Activated CD8-positive, alpha-beta T cell treated with anti-CD3 and anti-CD28 coated beads, Interleukin-2, amount 10 ng/mL, durations not matched to agents 7 days and 5 days (primary cell): ENCODE data around the gene NEK11. TPM values are rescaled to one million over a fixed set of nuclear protein-coding genes. Genes with fewer than 3 reads are reported as not detected.
"Not testable (repeated sequence)": the region's sequence is repeated elsewhere in the genome, so short reads cannot be mapped to it uniquely, and the experiment has no call there.

ENCODE experiments used
- ATAC-seq: fragments of 150-1000 bp; cut with Tn5 transposase; one replicate; pipeline ENCODE4 v1.10.0; 2021; ENCODE audit warnings: moderate library complexity
- CTCF ChIA-PET: fragments of 350-600 bp; sonication (Branson Sonifier 250); formaldehyde crosslinking; loops from one replicate; lab custom pipeline; 2021; ENCODE audit warnings: antibody characterized with exemption; lab: Charles Lee
- POLR2A ChIA-PET: fragments of 350-600 bp; sonication (Branson Sonifier 250); formaldehyde crosslinking; loops from one replicate; lab custom pipeline; 2021; ENCODE audit warnings: antibody characterized with exemption; lab: Charles Lee
- DNase-seq: peaks from one replicate; pipeline ENCODE4 v3.0.0-alpha.2; 2020
- H3K27ac Mint-ChIP-seq: one replicate; pipeline ENCODE4 v1.8.0; 2021; ENCODE audit warnings: mild to moderate bottlenecking, mixed read lengths
- H3K27me3 Mint-ChIP-seq: one replicate; pipeline ENCODE4 v1.8.0; 2021; ENCODE audit warnings: low read depth, mixed read lengths
- H3K36me3 Mint-ChIP-seq: one replicate; pipeline ENCODE4 v1.8.0; 2021; ENCODE audit warnings: low read depth, mixed read lengths
- H3K4me1 Mint-ChIP-seq: one replicate; pipeline ENCODE4 v1.8.0; 2021; ENCODE audit warnings: low read depth, mixed read lengths
- H3K4me3 Mint-ChIP-seq: one replicate; pipeline ENCODE4 v1.8.0; 2021; ENCODE audit warnings: mild to moderate bottlenecking, mixed read lengths
- H3K9me3 Mint-ChIP-seq: one replicate; pipeline ENCODE4 v1.8.0; 2022; ENCODE audit warnings: mixed read lengths; ENCODE audit not compliant: insufficient read depth
- total RNA-seq, 2 experiments: library from RNA; stranded (reverse); gene quantifications; one replicate each; pipeline ENCODE4 v1.2.3, GENCODE V29; 2021

Gene NEK11
- total RNA-seq, 2 experiments from 2014 or later: 0.58 to 1.7 TPM

GRCh38 chr3:131324923-131325322 lies 298.2 kb downstream of the NEK11 start:
- H3K27ac Mint-ChIP-seq: no peak overlapping the region
- POLR2A ChIA-PET: no interaction called here
- H3K27me3 Mint-ChIP-seq: peaks cover 19% of the 10 kb centered on the region
- no peak overlapping the region for H3K4me3 Mint-ChIP-seq
- H3K4me1 Mint-ChIP-seq: no peaks in the 10 kb centered on the region
- CTCF ChIA-PET: no interaction called here
- H3K9me3 Mint-ChIP-seq: no peaks in the 10 kb centered on the region
- DNase-seq: no peak
- H3K36me3 Mint-ChIP-seq: no peaks in the 10 kb centered on the region
- no peak for ATAC-seq

DNA sequence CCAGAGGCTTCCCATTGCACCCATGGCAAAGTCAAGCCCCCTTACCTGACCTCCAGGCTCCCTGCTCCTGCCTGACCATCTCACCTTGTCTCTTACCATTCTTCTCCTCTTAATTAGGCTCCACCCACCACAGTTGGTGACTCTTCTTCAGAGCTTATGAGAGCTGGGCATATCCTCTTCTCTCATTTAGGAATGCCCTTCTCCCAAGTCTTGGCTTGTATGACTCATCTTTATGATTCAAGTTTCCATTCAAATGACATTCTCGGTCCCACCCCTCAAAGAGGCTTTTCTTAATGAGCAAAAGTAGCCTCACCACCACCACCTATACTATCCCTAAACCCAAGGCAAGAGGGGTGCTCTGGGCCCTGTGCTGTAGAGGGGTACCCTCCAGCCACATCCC lies 299.6 kb downstream of the NEK11 start:
- H3K9me3 Mint-ChIP-seq: no peaks in the 10 kb centered on the region
- CTCF ChIA-PET: no interaction called here
- H3K27ac Mint-ChIP-seq: no peak overlapping the region
- POLR2A ChIA-PET: no interaction called here
- no peak overlapping the region for H3K4me3 Mint-ChIP-seq
- H3K27me3 Mint-ChIP-seq: peaks cover 19% of the 10 kb centered on the region
- no peaks in the 10 kb centered on the region for H3K36me3 Mint-ChIP-seq
- H3K4me1 Mint-ChIP-seq: no peaks in the 10 kb centered on the region
- ATAC-seq (no peak), DNase-seq (no peak)

DNA sequence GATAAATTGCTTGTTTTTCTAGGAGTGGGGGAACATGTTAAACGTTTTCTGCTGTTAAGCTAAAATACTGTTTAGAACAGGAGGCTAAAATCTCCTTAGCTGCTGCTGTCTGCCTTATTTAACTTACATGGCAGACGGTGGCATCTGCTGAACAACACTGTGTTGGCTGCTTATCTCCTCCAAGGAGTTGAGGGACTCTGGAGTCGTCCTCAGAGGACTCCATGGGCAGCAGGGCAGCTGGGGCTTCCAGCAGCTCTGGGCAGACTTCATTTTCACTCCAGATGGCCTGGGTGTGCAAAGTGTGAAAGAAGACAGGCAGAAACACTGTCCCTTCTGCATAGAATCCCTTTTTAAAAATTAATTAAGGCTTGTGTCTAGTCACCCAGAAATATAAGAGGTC lies 302.0 kb downstream of the NEK11 start:
- H3K27ac Mint-ChIP-seq: no peak overlapping the region
- no peaks in the 10 kb centered on the region for H3K36me3 Mint-ChIP-seq
- H3K4me3 Mint-ChIP-seq: no peak overlapping the region
- H3K9me3 Mint-ChIP-seq: no peaks in the 10 kb centered on the region
- ATAC-seq (no peak), DNase-seq (no peak)
- ChIA-PET POLR2A (no interaction called here), CTCF (no interaction called here)
- H3K27me3 Mint-ChIP-seq: peaks cover 14% of the 10 kb centered on the region
- H3K4me1 Mint-ChIP-seq: no peaks in the 10 kb centered on the region

GRCh38 chr3:131329774-131330173 lies 303.1 kb downstream of the NEK11 start:
- ChIA-PET POLR2A (no interaction called here), CTCF (no interaction called here)
- ATAC-seq (no peak), DNase-seq (no peak)
- Mint-ChIP-seq H3K9me3 (no peaks in the 10 kb centered on the region), H3K27me3 (peaks cover 16% of the 10 kb centered on the region), H3K4me1 (no peaks in the 10 kb centered on the region), H3K36me3 (no peaks in the 10 kb centered on the region), H3K27ac (no peak overlapping the region), H3K4me3 (no peak overlapping the region)

- H3K36me3 Mint-ChIP-seq, ATAC-seq, CTCF ChIA-PET, H3K27ac Mint-ChIP-seq, POLR2A ChIA-PET, H3K4me3 Mint-ChIP-seq, H3K4me1 Mint-ChIP-seq, H3K9me3 Mint-ChIP-seq, DNase-seq: not testable (repeated sequence)
- H3K27me3 Mint-ChIP-seq: peaks cover 11% of the 10 kb centered on the region
Measured at GRCh38 chr3:131331456-131332085, 304.9 kb downstream of the NEK11 start.

- ATAC-seq (no peak), DNase-seq (no peak)
- Mint-ChIP-seq H3K36me3 (no peaks in the 10 kb centered on the region), H3K27ac (no peak overlapping the region), H3K9me3 (no peaks in the 10 kb centered on the region), H3K4me1 (no peaks in the 10 kb centered on the region), H3K27me3 (peaks cover 3% of the 10 kb centered on the region), H3K4me3 (no peak overlapping the region)
- ChIA-PET CTCF (no interaction called here), POLR2A (no interaction called here)
Measured at GRCh38 chr3:131338948-131339640, 312.4 kb downstream of the NEK11 start.

GRCh38 chr3:131341761-131342160 lies 315.1 kb downstream of the NEK11 start:
- H3K4me1 Mint-ChIP-seq: no peaks in the 10 kb centered on the region
- POLR2A ChIA-PET: no interaction called here
- no peak for ATAC-seq

DNA sequence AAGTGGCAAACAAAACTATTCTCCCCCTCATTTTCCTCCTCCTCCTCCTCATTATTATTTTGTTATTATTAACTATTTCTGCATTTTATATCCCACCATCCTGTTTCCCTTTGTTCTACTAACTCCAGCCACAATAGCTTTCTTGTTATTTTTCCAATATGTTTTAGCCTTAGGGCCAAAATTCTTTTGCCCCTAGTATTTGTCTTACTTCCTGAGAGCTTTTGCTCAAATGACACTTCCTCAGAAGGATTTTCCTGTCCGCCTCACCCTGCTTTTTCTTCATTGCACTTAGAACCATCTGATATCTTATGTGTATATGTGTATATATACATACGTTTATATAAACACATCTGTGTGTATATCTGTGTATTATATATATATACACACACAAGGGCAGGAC lies 322.2 kb downstream of the NEK11 start:
- ATAC-seq (no peak), DNase-seq (no peak)
- no peaks in the 10 kb centered on the region for H3K27me3 Mint-ChIP-seq
- H3K27ac Mint-ChIP-seq: no peak overlapping the region
- no peaks in the 10 kb centered on the region for H3K9me3 Mint-ChIP-seq
- ChIA-PET POLR2A (no interaction called here), CTCF (no interaction called here)
- no peaks in the 10 kb centered on the region for H3K36me3 Mint-ChIP-seq
- H3K4me3 Mint-ChIP-seq: no peak overlapping the region
- no peaks in the 10 kb centered on the region for H3K4me1 Mint-ChIP-seq

More at GRCh38 chr3:131341761-131342160, 315.1 kb downstream of the NEK11 start:
- Mint-ChIP-seq H3K9me3 (no peaks in the 10 kb centered on the region), H3K36me3 (no peaks in the 10 kb centered on the region), H3K4me3 (no peak overlapping the region), H3K27me3 (peaks cover 2% of the 10 kb centered on the region), H3K27ac (no peak overlapping the region)
- CTCF ChIA-PET: no interaction called here
- no peak for DNase-seq

GRCh38 chr3:131349454-131349853 lies 322.8 kb downstream of the NEK11 start:
- H3K9me3 Mint-ChIP-seq: no peaks in the 10 kb centered on the region
- ChIA-PET CTCF (no interaction called here), POLR2A (no interaction called here)
- ATAC-seq: no peak
- DNase-seq: no peak
- no peaks in the 10 kb centered on the region for H3K4me1 Mint-ChIP-seq
- no peak overlapping the region for H3K4me3 Mint-ChIP-seq
- no peaks in the 10 kb centered on the region for H3K27me3 Mint-ChIP-seq
- no peak overlapping the region for H3K27ac Mint-ChIP-seq
- no peaks in the 10 kb centered on the region for H3K36me3 Mint-ChIP-seq

GRCh38 chr3:131349946-131350347 lies 323.3 kb downstream of the NEK11 start:
- no peak for DNase-seq
- no peaks in the 10 kb centered on the region for H3K9me3 Mint-ChIP-seq
- CTCF ChIA-PET: no interaction called here
- POLR2A ChIA-PET: no interaction called here
- H3K36me3 Mint-ChIP-seq: no peaks in the 10 kb centered on the region
- ATAC-seq: no peak
- H3K4me1 Mint-ChIP-seq: no peaks in the 10 kb centered on the region
- no peaks in the 10 kb centered on the region for H3K27me3 Mint-ChIP-seq
- no peak overlapping the region for H3K4me3 Mint-ChIP-seq
- no peak overlapping the region for H3K27ac Mint-ChIP-seq

DNA sequence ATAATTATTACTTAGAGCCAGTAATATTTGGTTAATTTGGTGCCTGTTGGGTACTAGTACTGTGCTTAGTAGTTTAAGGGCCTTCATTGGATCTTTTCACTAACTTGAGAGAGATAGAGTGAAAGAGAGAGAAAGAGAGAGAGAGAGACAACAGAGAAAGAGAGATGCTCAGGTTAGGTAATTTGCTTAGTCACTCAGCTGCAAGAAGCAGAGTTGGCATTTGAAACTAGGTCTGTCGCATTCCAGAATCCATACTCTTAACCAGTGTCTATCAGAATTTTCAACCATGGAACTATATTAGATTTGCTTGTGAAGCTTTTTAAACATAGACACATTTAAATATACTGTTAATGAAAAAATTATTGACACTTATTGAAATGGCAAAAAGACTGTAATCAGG lies 323.8 kb downstream of the NEK11 start:
- no peak for ATAC-seq

DNA sequence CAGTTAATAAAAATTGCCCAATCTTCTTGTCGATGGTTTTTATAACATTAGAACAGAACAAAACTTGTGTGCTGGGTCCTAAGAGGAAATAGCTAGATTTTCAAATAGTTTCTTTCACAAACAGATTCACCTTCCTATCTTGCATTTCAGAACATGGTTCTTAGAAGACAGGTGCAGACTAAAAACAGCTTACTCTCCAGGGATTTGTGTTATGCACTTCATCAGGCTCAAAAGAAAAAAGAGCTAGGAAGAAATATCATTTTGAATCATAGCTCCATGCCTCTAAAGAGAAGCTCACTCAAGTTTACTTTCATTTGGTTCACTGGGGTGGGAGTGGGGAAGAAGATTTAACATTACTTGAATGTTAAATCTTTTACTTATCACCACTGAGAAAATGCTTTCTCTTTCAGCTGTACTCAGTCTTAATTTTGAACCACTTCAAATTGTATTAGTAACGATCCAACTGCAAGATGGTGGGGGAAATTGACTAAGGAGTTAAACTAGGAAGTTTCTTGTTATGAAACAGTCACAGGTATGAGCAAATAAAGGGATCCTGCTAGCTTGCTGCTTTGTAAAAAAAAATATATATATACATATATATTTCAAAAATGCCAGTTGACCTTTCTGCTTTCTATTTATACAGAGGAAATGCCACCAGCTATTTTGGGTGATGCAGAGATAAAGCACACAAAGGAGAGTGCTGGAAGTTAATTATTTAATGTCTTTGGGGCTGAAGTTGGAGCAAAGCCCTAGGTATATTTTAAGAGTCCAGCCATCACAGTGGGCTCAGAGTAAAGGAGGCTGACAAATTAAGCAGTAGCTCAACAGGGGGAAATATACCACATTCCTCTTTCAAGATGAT lies 326.6 kb downstream of the NEK11 start:
- H3K36me3 Mint-ChIP-seq: no peaks in the 10 kb centered on the region
- no peak overlapping the region for H3K27ac Mint-ChIP-seq
- ATAC-seq: no peak
- H3K4me3 Mint-ChIP-seq: no peak overlapping the region
- H3K27me3 Mint-ChIP-seq: peaks cover 4% of the 10 kb centered on the region
- no peak for DNase-seq
- ChIA-PET CTCF (no interaction called here), POLR2A (no interaction called here)
- no peaks in the 10 kb centered on the region for H3K4me1 Mint-ChIP-seq
- no peaks in the 10 kb centered on the region for H3K9me3 Mint-ChIP-seq

More for the DNA sequence above, 323.8 kb downstream of the NEK11 start:
- Mint-ChIP-seq H3K27ac (no peak overlapping the region), H3K27me3 (no peaks in the 10 kb centered on the region), H3K4me3 (no peak overlapping the region), H3K9me3 (no peaks in the 10 kb centered on the region), H3K4me1 (no peaks in the 10 kb centered on the region), H3K36me3 (no peaks in the 10 kb centered on the region)
- ChIA-PET POLR2A (no interaction called here), CTCF (no interaction called here)
- no peak for DNase-seq
